Kidney epithelial cell (primary cell): ENCODE results near the gene ZNF24. TPM values are rescaled to one million over a fixed set of nuclear protein-coding genes. Genes with fewer than 3 reads are reported as not detected.

ENCODE experiments used
- DNase-seq: peaks from one replicate; pipeline ENCODE4 v3.0.0-alpha.2; 2010; ENCODE audit warnings: low read depth
- H3K27me3 ChIP-seq: 2 replicates; pipeline ENCODE4 v1.6.0; 2011; ENCODE audit warnings: low read length; ENCODE audit not compliant: control insufficient read depth, insufficient read depth
- H3K36me3 ChIP-seq: 2 replicates; pipeline ENCODE4 v1.5.1; 2011; ENCODE audit warnings: low read length; ENCODE audit not compliant: control insufficient read depth, insufficient read depth
- H3K4me3 ChIP-seq: 2 replicates; pipeline ENCODE4 v1.5.1; 2011; ENCODE audit warnings: low read depth, mild to moderate bottlenecking, control low read depth, low read length
- CTCF ChIP-seq: IDR thresholded peaks from 2 replicates; pipeline ENCODE4 v1.5.1; 2011; ENCODE audit warnings: mild to moderate bottlenecking, moderate library complexity, low read length, control low read depth, inconsistent platforms; ENCODE audit not compliant: insufficient read depth, poor library complexity, severe bottlenecking
- total RNA-seq: library from RNA; depleted of rRNA; stranded (reverse); fragments of >200 nt; gene quantifications from 2 replicates; pipeline ENCODE4 v1.2.3, GENCODE V29; 2015

The ZNF24 gene
- total RNA-seq, 1 donor from 2014 or later = 40.7 TPM

GRCh38 chr18:35284841-35285240 is 59.4 kb downstream of the ZNF24 start:
- Histone ChIP-seq H3K36me3 (peaks cover 7% of the 10 kb centered on the region), H3K4me3 (no peak overlapping the region), H3K27me3 (no peaks in the 10 kb centered on the region)
- TF ChIP-seq CTCF = no peak
- no peak for DNase-seq

DNA sequence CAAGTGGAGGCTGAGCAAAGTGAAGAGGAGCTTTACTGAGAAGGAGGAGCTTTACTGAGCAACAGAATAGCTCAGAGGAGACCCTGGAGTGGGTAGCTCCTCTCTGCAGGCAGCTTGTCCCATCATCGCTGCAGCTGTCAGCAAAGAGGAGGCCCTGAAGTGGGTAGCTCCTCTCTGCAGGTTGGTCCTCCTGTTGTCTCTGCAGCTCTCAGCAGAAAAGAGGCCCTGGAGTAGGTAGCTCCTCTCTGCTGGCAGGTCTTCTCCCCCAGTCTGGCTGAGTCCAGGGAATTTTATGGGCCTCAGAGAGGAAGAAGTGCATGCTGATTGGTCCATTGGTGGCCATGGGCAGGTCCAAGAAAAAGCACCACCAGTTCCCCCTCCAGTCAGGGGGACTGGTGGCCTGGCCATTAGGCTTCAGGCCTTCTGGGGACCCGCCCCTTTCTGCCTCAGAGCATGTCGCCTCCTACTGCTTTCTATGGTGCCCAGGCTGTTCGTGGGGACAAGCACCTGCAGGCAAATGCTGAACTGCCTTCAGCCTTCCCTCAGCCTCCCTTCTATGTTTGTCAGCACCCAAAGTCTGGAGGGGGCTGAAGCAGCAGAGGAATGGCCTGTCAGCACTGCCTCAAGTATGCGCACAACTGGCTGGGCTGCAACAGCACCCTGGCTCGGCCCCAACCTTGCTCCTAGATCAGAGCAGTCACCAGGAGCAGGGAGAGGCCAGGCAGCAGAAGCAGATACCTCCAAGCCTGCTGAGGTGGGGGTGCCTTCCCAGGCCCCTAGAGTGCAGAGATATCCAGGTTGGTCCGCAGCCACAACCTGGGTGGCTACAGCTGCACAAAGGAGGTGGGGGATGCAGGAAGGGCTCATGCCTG is 60.1 kb downstream of the ZNF24 start:
- H3K4me3 ChIP-seq = no peak overlapping the region
- peaks cover 7% of the 10 kb centered on the region for H3K36me3 ChIP-seq
- no peaks in the 10 kb centered on the region for H3K27me3 ChIP-seq
- TF ChIP-seq CTCF = no peak
- DNase-seq = no peak

DNA sequence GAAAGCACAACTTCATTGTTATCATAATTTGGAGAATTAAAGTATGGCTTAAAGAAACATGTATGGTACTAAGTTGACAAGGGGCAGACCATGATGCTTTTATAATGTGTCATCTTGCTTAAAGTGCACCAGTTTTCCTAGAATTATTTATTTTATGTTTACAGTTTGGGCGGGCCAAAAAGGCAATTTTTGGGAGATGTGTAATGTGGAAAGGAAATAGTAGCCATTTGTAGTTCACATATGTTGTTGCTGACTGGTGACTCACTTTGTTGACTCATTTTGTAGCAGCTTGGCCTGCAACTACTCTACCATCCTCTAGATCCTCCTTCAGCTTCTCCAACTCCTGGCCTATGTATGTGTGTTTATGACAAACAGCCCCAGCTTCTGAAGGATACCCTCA is 61.9 kb downstream of the ZNF24 start:
- no peaks in the 10 kb centered on the region for H3K27me3 ChIP-seq
- H3K4me3 ChIP-seq = no peak overlapping the region
- TF ChIP-seq CTCF = no peak
- peaks cover 7% of the 10 kb centered on the region for H3K36me3 ChIP-seq
- DNase-seq = peak; percentile 5

Other genes with a start within 250 kb of the ZNF24 start
- gene ZNF397, start 103.4 kb downstream of the ZNF24 start, total RNA-seq = 18.4 and 19.4 TPM in 2 replicates
- 11.3 and 16.8 TPM in 2 replicates for gene ZSCAN30, start 54.2 kb downstream of the ZNF24 start, total RNA-seq
- 2.0 and 3.3 TPM in 2 replicates for gene ZNF396, start 32.9 kb upstream of the ZNF24 start, total RNA-seq
- 6.9 and 11.3 TPM in 2 replicates for gene INO80C, start 153.5 kb upstream of the ZNF24 start, total RNA-seq
- 47.5 and 53.2 TPM in 2 replicates for gene GALNT1, start 237.3 kb upstream of the ZNF24 start, total RNA-seq